Fibroblast of pulmonary artery (primary cell): Measurements from ENCODE around the gene PAPOLB.

ENCODE experiments used
- DNase-seq: peaks from one replicate; pipeline ENCODE4 v3.0.0-alpha.2; 2010; ENCODE audit warnings: low read depth
- H3K4me3 ChIP-seq: replicated peaks from 2 replicates; pipeline ENCODE4 v1.5.1; 2011; ENCODE audit warnings: low read depth, mild to moderate bottlenecking, control low read depth, low read length, moderate library complexity
- TF ChIP-seq, protein P1 (sequence below): IDR thresholded peaks from 2 replicates; pipeline ENCODE4 v1.5.1; 2011; ENCODE audit warnings: mild to moderate bottlenecking, control low read depth, low read length, inconsistent platforms; ENCODE audit errors: missing control alignments

PAPOLB gene

DNA sequence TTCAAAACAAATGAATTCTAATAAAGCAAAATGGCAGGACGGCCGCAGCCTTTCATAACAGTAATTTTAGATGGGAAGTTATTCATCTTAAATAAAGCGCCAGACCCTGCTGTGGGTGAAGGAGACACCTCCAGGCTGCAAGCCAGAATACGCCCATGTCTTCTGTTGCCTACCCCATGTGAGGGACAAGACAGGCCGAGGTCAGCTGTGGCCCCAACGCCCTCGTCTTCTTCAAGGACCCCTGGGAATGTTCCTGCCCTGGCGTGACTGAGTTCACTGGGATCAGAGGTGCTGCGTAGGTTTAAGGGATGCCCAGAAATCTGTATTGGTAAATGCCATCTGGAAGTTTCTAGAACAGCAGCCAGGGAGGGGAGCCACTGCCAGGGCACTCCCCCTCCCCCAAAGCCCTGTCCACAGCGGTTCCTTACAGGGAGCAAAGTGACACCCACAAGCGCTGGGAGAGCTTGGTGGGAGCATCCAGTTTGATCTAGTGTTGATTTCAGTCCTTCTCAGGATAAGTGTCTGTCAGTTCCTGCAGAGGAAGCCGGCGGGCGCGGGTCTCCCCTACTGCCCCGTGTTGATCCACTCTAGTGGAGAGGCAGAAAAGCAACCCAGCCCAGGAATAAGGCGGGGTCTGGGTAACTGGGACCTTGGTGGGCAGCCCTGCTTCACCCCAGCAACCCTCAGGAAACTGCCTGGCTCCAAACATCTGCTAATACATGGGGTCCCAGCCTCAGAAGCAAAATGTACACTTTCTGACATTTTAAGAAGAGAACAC is 20.6 kb downstream of the PAPOLB start:
- no peak overlapping the region for H3K4me3 ChIP-seq
- TF ChIP-seq, protein P1, sequence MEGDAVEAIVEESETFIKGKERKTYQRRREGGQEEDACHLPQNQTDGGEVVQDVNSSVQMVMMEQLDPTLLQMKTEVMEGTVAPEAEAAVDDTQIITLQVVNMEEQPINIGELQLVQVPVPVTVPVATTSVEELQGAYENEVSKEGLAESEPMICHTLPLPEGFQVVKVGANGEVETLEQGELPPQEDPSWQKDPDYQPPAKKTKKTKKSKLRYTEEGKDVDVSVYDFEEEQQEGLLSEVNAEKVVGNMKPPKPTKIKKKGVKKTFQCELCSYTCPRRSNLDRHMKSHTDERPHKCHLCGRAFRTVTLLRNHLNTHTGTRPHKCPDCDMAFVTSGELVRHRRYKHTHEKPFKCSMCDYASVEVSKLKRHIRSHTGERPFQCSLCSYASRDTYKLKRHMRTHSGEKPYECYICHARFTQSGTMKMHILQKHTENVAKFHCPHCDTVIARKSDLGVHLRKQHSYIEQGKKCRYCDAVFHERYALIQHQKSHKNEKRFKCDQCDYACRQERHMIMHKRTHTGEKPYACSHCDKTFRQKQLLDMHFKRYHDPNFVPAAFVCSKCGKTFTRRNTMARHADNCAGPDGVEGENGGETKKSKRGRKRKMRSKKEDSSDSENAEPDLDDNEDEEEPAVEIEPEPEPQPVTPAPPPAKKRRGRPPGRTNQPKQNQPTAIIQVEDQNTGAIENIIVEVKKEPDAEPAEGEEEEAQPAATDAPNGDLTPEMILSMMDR, result no peak
- DNase-seq, result no peak

DNA sequence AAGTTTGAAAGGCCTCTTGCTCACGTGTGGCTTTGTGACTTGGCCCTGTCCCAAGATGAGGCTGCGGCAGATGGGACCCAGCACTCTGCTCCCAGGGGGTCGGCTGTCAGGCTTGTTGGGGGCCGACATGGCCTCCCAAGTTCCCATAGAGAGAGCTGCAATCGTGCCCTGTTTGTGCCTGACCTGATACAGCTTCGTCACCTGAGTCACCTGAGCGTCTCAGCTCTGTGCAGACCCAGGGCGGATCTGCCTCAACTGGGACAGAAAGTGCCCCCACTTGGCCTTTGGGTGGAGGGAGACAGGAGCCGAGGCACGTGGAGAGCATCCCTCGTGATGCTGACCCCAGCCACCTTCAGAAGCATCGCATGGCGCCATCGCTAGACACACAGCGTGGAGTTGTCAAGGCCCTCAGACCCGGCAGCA is 21.7 kb downstream of the PAPOLB start:
- TF ChIP-seq, protein P1, result no peak
- no peak for DNase-seq
- no peak overlapping the region for H3K4me3 ChIP-seq

DNA sequence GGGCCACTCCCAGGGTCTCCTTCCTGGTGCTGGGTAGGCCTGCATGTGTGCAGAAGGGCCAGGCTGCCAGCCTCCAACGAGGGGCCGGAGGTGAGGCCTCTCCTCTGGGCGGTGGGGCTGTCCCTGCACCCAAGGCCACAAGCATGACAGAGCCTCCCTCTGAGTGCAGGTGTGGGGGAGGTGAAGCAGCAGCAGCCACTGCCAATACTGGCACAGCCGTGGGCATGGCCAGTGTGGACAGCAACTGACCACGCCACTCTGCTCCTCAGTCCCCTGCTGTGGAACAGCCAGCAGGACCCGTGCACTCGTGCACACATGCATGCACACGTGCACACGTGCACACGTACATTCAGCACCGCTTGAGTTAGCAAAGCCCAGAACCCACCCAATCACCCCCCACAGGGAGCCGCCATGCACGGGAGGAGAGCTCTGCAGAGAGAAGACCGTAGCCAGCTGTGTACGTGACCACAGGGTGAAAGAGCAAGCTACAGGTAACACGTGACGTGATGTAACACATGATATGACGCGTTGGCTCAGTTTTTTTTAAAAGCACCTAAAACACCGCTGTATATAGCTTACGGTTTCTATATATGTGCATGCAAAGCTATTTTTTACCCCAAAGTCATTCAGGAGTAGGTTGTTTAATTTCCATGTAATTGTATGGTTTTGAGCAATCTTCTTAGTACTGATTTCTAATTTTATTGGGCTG is 23.1 kb downstream of the PAPOLB start:
- no peak overlapping the region for H3K4me3 ChIP-seq
- DNase-seq, result no peak
- TF ChIP-seq, protein P1, result no peak

DNA sequence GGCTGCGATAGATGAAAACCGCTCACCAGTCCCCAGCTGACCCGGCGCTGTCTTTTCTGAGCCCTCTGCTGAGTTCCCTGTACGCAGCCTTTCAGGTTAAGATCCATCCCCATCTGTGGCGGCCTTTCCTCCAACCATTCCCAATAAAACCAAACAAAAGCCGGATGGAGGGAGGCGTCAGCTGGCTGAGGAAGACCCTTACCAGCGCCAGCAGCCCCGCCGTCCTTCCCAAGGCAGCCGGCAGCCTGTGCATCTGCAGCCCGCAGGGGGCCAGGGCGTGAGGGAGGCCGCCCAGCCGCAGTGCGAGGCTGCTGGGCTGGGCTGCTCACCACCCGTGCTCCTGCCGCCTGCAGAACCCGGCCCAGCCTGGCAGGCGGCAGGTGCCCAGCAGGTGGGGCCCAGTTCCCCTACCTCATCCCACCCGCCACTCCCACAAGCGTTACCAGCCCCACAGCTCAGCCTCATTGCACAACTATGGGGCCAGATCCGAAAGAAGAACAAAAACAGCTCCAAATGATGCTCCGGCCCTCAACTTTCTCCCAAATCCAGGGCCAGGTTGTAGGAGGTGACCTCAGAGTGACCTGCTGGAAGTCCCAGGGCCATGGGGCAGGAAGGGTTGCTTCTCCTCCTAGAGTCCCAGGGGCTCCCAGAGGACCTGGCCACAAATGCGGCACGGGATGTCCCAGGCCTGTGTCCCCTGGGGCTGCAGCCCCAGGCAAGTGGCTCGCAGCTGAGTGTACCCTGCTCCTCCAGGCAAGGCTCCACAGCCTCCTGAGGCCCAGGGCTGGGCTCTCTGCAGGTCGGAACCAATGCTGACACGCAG is 23.8 kb downstream of the PAPOLB start:
- TF ChIP-seq, protein P1, result no peak
- H3K4me3 ChIP-seq, result no peak overlapping the region
- no peak for DNase-seq

DNA sequence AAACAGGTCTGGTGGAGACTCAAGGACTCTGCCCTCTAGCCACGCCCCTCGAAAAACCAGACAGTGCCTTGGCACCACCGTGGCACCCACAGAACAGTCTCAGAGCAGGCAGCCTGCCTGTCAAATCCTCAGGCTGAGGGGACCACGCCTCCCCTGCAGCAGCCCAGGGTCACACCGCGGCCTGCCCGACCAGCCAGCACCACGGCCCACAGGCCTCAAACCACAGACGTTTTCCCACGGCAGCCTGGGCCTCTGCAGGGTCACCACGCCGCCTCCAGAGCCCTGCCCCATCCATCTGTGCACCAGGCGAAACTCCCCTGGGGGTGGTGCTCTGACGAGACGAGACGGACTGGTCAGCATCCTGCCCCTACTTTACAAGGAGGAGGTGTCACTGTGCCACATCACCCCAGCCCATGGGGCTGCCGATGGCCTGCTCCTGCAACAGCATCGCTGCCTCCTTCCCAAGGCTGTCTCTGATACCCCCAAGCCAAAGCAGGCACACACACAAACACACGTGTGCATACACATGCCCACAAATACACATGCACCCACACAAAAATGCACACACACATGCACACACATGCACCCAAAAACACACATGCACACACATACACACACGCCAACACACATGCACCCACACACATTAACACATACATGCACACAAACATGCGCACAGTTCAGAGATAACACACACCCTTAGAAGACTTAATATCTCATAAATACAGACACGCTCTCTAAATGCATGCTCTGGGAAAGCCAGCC is 24.6 kb downstream of the PAPOLB start:
- no peak for DNase-seq

GRCh38 chr7:4836206-4836661 is 25.6 kb downstream of the PAPOLB start:
- no peak for DNase-seq
- TF ChIP-seq, protein P1, result no peak
- H3K4me3 ChIP-seq, result no peak overlapping the region

More for the DNA sequence above, 24.6 kb downstream of the PAPOLB start:
- TF ChIP-seq, protein P1, result no peak
- H3K4me3 ChIP-seq, result no peak overlapping the region
